Mesendoderm (in vitro differentiated cells): Measurements from ENCODE around the gene PLGRKT.
A peak's percentile ranks its signal among the peaks of the same experiment; 100 is the strongest.
"Not testable (repeated sequence)": the region's sequence is repeated elsewhere in the genome, so short reads cannot be mapped to it uniquely, and the experiment has no call there.

ENCODE experiments used
- DNase-seq: peaks from one replicate; pipeline ENCODE4 v3.0.0; 2013
- H2AK5ac ChIP-seq: 2 replicates; pipeline ENCODE4 v1.6.1; 2013; ENCODE audit warnings: low read length, inconsistent platforms
- H2BK120ac ChIP-seq: 2 replicates; pipeline ENCODE4 v1.6.1; 2013; ENCODE audit warnings: low read depth, mild to moderate bottlenecking, low read length, moderate library complexity, mixed read lengths
- H2BK15ac ChIP-seq: replicated peaks from 2 replicates; pipeline ENCODE4 v1.6.1; 2013; ENCODE audit warnings: low read depth, mild to moderate bottlenecking, moderate library complexity
- H2BK5ac ChIP-seq: 2 replicates; pipeline ENCODE4 v1.6.1; 2013; ENCODE audit warnings: low read length, inconsistent platforms
- H3K18ac ChIP-seq: 2 replicates; pipeline ENCODE4 v1.6.1; 2013; ENCODE audit warnings: mild to moderate bottlenecking, low read length, mixed read lengths
- H3K23ac ChIP-seq: one replicate; pipeline ENCODE4 v1.6.1; 2013; ENCODE audit warnings: low read length
- H3K27ac ChIP-seq: 2 replicates; pipeline ENCODE4 v1.5.1; 2013; ENCODE audit warnings: low read depth, mild to moderate bottlenecking, inconsistent platforms, low read length, moderate library complexity
- H3K27me3 ChIP-seq: 2 replicates; pipeline ENCODE4 v1.6.1; 2013; ENCODE audit warnings: low read length, control low read depth, mild to moderate bottlenecking, inconsistent platforms; ENCODE audit not compliant: insufficient read depth, poor library complexity
- H3K36me3 ChIP-seq: 2 replicates; pipeline ENCODE4 v1.6.1; 2013; ENCODE audit warnings: low read length, inconsistent platforms; ENCODE audit not compliant: control insufficient read depth, insufficient read depth
- H3K4ac ChIP-seq: one replicate; pipeline ENCODE4 v1.6.1; 2013; ENCODE audit warnings: low read depth, mild to moderate bottlenecking, low read length, moderate library complexity
- H3K4me1 ChIP-seq: 2 replicates; pipeline ENCODE4 v1.6.1; 2013; ENCODE audit warnings: low read depth, low read length, inconsistent platforms; ENCODE audit not compliant: control insufficient read depth
- H3K4me2 ChIP-seq: 2 replicates; pipeline ENCODE4 v1.6.1; 2013; ENCODE audit warnings: low read length
- H3K4me3 ChIP-seq: 2 replicates; pipeline ENCODE4 v1.5.1; 2013; ENCODE audit warnings: mild to moderate bottlenecking, low read length
- H3K56ac ChIP-seq: one replicate; pipeline ENCODE4 v1.6.1; 2013; ENCODE audit warnings: low read length
- H3K79me1 ChIP-seq: 2 replicates; pipeline ENCODE4 v1.6.1; 2013; ENCODE audit warnings: low read length, inconsistent platforms
- H3K79me2 ChIP-seq: 2 replicates; pipeline ENCODE4 v1.6.1; 2013; ENCODE audit warnings: mild to moderate bottlenecking, low read length; ENCODE audit not compliant: control insufficient read depth, insufficient read depth
- H3K9ac ChIP-seq: 2 replicates; pipeline ENCODE4 v1.6.1; 2013; ENCODE audit warnings: low read length, inconsistent platforms
- H4K5ac ChIP-seq: one replicate; pipeline ENCODE4 v1.6.1; 2013; ENCODE audit warnings: low read length
- H4K8ac ChIP-seq: one replicate; pipeline ENCODE4 v1.6.1; 2013; ENCODE audit warnings: low read depth, mild to moderate bottlenecking, control low read depth, low read length, moderate library complexity
- WGBS: extraction: QIAGEN DNeasy Blood & Tissue Kit; methylation state at CpG from one replicate; pipeline ENCODE4 v1.1.7; 2013; ENCODE audit warnings: low lambda C conversion rate, missing lambda C conversion rate; ENCODE audit not compliant: insufficient coverage; ENCODE audit errors: extremely low coverage; 5-methylcytosine and 5-hydroxymethylcytosine counted together

PLGRKT gene

DNA sequence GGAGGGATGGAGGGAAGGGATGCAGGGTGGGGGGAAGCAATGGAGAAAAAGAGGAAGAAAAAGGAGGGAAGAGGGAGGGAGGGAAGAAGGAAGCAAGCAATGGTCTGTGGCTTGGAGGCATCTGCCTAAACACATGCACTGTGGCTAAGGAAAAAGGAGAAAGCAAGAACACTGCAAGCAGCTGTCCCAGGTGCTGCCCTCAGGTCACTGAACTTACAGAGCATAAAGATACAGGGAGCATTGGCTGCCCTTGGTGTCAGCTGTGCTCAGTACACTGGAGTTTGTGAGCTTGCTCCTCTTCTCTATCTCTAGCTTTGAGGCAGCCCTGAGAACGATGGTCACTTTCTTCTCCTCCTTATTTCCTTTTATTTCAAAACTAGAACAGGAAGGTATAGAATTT is 116.1 kb downstream of the PLGRKT start:
- no CpG with 5 or more reads among the region's 1 CpG for WGBS
- not testable (repeated sequence) for H4K8ac ChIP-seq, H3K18ac ChIP-seq, H3K36me3 ChIP-seq, H3K4me3 ChIP-seq, H3K79me1 ChIP-seq, H3K9ac ChIP-seq, H3K27ac ChIP-seq, H3K4me1 ChIP-seq, H3K56ac ChIP-seq, H2AK5ac ChIP-seq, H3K27me3 ChIP-seq, H3K23ac ChIP-seq, H3K79me2 ChIP-seq, H2BK120ac ChIP-seq, H4K5ac ChIP-seq, H2BK15ac ChIP-seq, H2BK5ac ChIP-seq, H3K4ac ChIP-seq, H3K4me2 ChIP-seq
- peak; percentile 28 for DNase-seq

- Histone ChIP-seq H4K5ac (no peak overlapping the region), H3K18ac (no peak overlapping the region), H3K79me1 (no peaks in the 10 kb centered on the region), H3K79me2 (no peaks in the 10 kb centered on the region), H2BK120ac (no peak overlapping the region), H3K4me3 (no peak overlapping the region), H3K56ac (no peak overlapping the region), H3K4me2 (no peak overlapping the region), H2BK5ac (no peak overlapping the region), H3K9ac (no peak overlapping the region), H2BK15ac (no peak overlapping the region), H3K23ac (no peak overlapping the region), H3K27me3 (no peaks in the 10 kb centered on the region), H4K8ac (no peak overlapping the region), H3K36me3 (no peaks in the 10 kb centered on the region), H3K4me1 (no peaks in the 10 kb centered on the region), H3K4ac (no peak overlapping the region), H2AK5ac (no peak overlapping the region), H3K27ac (no peak overlapping the region)
- peak; percentile 11 for DNase-seq
- no CpG with 5 or more reads among the region's 1 CpG for WGBS
These were observed 116.7 kb downstream of the PLGRKT start for GRCh38 chr9:5321058-5321457.

- H3K27me3 ChIP-seq, H3K56ac ChIP-seq, H2BK120ac ChIP-seq, H2AK5ac ChIP-seq, H3K36me3 ChIP-seq, H3K18ac ChIP-seq, H2BK5ac ChIP-seq, H3K79me1 ChIP-seq, H3K23ac ChIP-seq, H3K9ac ChIP-seq, H2BK15ac ChIP-seq, DNase-seq, H3K79me2 ChIP-seq, H3K4me2 ChIP-seq, H3K4ac ChIP-seq, H4K8ac ChIP-seq, H3K4me3 ChIP-seq, H4K5ac ChIP-seq, H3K4me1 ChIP-seq, H3K27ac ChIP-seq: not testable (repeated sequence)
- no CpG with 5 or more reads among the region's 1 CpG for WGBS
These were observed 121.3 kb downstream of the PLGRKT start for GRCh38 chr9:5316406-5316805.

DNA sequence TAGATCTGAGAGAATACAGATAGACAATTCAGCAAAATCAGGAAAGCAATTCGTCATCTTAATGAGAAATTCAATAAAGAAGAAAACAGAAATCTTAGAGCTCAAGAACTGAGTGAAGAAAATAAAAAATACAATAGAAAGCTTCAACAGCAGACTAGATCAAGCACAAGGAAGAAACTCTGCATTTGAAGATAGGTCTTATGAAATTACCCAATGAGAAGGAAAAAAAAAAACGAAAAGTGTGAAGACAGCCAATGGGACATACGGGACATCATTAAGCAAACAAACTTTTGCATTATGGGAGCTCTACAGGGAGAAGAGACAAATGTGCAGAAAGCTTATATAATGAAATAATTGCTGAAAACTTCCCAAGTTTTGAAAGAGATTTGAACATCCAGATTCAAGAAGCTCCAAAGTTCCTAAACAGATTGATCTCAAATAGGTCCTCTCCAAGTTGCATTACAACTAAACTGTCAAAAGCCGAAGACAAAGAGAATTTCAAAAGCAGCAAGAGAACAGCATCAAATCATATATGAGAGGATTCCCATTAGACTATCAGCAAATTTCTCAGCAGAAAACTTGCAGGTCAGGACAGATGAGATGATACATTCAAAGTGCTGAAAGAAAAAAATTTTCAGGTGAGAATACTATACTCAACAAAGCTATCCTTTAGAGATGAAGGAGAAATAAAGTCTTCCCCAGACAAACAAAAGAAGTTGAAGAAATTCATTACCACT is 122.4 kb downstream of the PLGRKT start:
- Histone ChIP-seq H3K4me1 (no peaks in the 10 kb centered on the region), H3K23ac (no peak overlapping the region), H4K5ac (no peak overlapping the region)

GRCh38 chr9:5310851-5311250 is 126.9 kb downstream of the PLGRKT start:
- H3K4me1 ChIP-seq = no peaks in the 10 kb centered on the region
- no peak for DNase-seq
- no peak overlapping the region for H2BK5ac ChIP-seq
- H3K4me2 ChIP-seq = no peak overlapping the region
- no peak overlapping the region for H3K56ac ChIP-seq
- no peaks in the 10 kb centered on the region for H3K79me2 ChIP-seq
- H2BK120ac ChIP-seq = no peak overlapping the region
- no peak overlapping the region for H4K8ac ChIP-seq
- no peak overlapping the region for H3K23ac ChIP-seq
- H3K36me3 ChIP-seq = no peaks in the 10 kb centered on the region
- H2AK5ac ChIP-seq = no peak overlapping the region
- H3K9ac ChIP-seq = no peak overlapping the region
- H3K27me3 ChIP-seq = no peaks in the 10 kb centered on the region
- H3K18ac ChIP-seq = no peak overlapping the region
- H4K5ac ChIP-seq = no peak overlapping the region
- no peak overlapping the region for H2BK15ac ChIP-seq
- no peak overlapping the region for H3K27ac ChIP-seq
- no peak overlapping the region for H3K4me3 ChIP-seq
- no peak overlapping the region for H3K4ac ChIP-seq
- no peaks in the 10 kb centered on the region for H3K79me1 ChIP-seq

More for the DNA sequence above, 122.4 kb downstream of the PLGRKT start:
- H2BK15ac ChIP-seq = no peak overlapping the region
- no peak overlapping the region for H2BK120ac ChIP-seq
- WGBS = no CpG with 5 or more reads among the region's 4 CpGs
- no peak overlapping the region for H3K4me3 ChIP-seq
- DNase-seq = no peak
- no peaks in the 10 kb centered on the region for H3K36me3 ChIP-seq
- no peaks in the 10 kb centered on the region for H3K27me3 ChIP-seq
- H3K18ac ChIP-seq = no peak overlapping the region
- H3K9ac ChIP-seq = no peak overlapping the region
- H3K4me2 ChIP-seq = no peak overlapping the region
- no peaks in the 10 kb centered on the region for H3K79me1 ChIP-seq
- H2BK5ac ChIP-seq = no peak overlapping the region
- H3K4ac ChIP-seq = no peak overlapping the region
- H2AK5ac ChIP-seq = no peak overlapping the region
- H3K79me2 ChIP-seq = no peaks in the 10 kb centered on the region
- no peak overlapping the region for H4K8ac ChIP-seq
- H3K27ac ChIP-seq = no peak overlapping the region
- H3K56ac ChIP-seq = no peak overlapping the region
